HG03108 (cell line): Measurements from ENCODE around the gene DNAJC16.

ENCODE experiments used
- ATAC-seq: cut with Tn5 transposase; IDR thresholded peaks from one replicate; pipeline ENCODE4 v1.9.1; 2021; ENCODE audit warnings: moderate library complexity; ENCODE audit not compliant: unreplicated experiment

Gene DNAJC16

DNA sequence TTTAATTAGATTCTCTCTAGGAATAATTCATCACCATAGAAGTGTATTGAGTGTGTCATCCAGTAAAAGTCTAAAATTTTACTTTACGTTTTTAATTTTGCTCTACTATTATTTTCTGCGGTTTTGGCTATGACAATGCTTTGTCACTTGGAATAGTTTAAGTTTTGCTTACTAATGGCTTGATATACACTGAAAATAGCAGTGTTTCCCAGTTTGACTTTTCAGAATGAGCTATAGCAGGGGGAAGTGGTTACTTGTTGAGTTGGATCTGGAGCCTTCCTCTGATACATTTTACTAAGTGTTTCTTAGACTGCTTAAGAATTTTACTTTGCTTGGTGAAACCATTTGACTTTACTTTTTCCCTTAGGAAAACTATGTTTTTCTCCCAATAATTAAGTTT lies 5.0 kb downstream of the DNAJC16 start:
- no peak for ATAC-seq

DNA sequence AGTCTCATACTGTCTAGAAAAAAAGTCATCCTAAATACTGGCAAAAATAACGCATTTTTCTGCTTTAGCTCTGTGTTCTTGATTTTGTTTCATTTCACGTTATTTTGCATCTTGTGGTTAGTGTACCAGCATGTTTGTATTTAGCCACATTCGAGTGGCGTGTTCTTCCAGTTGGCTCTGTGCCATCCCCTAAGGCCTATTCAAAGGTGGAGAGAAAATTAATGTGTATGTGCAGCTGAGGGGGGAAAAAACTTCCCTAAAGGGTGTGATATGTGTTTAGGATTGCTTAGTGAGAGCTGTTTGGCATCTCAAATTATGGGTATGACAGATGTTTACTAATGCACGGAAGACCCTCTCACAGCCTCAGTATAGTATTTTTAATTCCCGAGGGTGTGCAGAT lies 12.1 kb downstream of the DNAJC16 start:
- no peak for ATAC-seq

DNA sequence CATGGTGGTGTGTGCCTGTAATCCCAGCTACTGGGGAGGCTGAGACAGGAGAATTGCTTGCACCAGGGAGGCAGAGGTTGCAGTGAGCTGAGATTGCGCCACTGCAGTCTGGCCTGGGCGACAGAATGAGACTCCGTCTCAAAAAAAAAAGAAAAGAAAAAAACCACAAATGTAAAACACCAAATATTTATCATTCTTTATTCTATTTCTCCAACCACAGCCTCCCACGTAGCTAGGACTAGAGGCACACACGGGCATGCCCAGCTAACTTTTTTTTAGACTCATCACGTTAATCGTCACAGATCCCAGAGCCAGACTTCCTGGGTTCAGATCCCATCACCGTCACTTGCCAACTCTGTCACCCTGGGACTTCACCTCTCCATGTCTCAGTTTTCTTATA lies 13.5 kb downstream of the DNAJC16 start:
- no peak for ATAC-seq

DNA sequence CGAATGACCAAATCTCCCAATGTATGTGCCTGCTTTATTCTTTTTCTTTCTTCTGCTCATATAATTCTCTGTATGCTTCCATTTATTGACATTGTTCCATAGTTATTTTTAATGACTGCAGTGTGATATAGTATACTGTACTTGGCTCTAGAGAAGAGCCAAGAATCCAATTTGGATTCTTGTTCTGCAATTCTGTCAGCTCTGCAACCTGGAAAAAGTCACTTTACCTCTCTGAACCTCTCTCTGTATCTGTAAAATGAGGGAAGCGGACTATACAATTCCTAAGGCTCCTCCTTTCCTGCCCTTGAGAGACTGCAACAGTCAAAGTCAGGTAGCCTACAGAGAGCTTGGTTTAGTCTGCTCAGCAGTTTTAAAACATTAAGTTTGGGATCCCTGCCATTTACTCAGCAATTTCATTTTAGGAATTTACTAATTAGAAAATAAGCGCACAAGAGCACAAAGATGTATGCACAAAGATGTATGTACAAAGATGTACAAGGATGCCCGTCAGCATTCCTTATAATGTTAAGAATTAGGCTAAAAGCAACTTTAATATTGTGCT lies 14.7 kb downstream of the DNAJC16 start:
- no peak for ATAC-seq

DNA sequence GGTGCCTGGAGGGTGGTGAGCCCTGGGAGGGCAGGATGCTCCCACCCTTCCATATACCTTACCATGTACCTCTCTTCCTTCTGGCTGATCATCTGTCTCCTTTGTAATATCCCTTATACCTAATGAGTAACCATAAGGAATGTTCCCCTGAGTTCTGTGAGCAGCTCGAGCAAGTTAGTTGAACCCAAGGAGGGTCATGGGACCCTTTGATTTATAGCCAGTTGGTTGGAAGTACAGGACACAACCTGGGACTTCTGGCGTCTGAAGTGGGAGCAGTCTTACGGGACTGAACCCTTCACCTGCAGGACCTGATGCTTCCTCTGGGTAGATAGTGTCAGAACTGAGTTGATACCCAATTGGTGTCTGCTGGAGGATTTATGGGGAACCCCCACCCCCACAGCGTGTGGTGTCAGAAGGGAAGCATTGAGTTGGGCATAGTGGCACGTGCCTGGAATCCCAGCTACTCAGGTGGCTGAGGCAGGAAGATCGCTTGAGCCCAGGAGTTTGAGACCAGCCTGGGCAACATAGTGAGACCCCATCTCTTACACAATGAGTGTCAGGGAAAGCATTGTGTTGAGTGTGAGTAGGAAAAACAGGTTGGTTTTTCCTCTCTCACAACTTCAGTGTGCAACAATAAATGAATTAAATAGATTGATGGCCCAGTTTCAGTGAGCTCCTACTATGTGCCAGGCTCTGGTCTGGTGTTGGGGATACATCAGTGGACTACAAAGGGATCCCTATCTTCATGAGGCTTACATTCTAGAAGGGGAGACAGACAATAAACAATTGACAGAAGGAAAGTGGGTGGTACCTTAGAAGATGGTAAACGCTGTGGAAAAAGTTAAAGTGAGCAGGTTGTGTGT lies 16.0 kb downstream of the DNAJC16 start:
- no peak for ATAC-seq

DNA sequence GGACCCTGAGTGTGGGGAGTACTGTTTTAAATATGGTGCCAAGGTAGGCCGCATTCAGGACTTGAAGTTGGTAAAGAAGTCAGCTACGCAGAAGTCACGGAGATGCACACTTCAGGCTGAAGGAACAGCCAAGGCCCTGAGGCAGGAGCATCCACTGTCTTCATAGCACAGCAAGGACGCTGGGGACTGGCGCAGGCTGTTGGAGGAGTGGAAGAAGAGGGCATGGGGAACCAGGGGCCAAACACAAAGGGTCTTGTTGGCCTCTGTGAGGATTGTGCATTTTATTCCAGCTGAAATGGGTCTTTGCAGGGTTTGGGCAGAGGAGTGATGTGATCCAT lies 16.6 kb downstream of the DNAJC16 start:
- ATAC-seq = no peak

DNA sequence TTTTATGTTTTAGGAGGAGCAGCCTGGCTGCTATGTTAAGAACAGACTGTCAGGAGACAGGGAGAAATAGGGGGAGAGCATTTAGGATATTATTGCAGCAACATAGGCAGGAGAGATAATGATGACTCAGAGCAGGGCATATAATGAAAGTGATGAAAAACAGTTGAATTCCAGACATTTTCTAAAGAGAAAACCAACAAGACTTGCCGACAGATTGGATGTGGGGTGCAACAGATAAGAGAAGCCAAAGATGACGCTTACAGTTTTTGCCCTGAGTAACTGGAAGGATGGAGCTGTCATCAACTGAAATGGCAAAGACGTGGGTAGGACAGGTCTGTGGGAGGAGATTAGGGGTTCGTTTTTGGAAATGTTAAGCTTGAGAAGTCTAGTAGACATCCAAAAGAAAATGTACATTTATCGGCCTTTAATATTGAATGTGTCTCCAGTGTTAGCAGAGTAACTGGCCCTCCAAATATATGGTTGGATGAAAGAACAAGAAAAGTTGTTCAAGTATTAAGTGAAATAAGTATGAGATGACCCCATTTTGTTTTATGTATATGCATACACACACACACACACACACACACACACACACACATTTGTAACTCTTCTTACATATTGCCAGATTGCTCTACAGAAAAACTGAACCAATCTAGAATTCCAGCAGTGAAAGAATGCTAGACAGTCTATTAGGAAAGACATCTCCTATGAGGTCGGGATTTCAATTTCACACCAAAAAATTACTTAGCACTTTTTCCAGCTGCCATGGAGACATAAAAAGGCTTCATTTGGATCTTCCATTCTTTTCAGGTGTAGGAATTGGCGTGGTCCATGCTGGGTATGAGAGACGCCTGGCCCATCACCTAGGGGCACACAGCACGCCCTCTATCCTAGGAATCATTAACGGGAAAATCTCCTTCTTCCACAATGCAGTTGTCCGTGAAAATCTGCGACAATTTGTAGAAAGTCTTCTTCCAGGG lies 17.2 kb downstream of the DNAJC16 start:
- ATAC-seq = no peak

DNA sequence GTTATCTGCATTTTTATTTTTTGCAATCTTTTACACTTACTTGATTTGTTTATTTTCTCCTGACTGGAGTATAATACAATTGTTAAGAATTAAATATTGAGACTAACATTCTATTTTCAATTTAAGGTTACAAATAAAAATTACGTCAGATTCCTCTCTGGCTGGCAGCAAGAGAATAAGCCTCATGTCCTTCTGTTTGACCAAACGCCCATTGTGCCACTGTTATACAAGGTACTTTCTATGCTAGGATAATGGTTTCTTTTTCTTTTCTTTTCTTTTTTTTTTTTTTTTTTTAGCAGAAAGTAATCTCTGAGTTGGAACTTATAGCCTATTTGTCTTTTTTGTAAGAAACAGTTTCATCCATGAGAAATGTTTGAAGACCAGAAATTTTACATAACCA lies 20.0 kb downstream of the DNAJC16 start:
- ATAC-seq = no peak

DNA sequence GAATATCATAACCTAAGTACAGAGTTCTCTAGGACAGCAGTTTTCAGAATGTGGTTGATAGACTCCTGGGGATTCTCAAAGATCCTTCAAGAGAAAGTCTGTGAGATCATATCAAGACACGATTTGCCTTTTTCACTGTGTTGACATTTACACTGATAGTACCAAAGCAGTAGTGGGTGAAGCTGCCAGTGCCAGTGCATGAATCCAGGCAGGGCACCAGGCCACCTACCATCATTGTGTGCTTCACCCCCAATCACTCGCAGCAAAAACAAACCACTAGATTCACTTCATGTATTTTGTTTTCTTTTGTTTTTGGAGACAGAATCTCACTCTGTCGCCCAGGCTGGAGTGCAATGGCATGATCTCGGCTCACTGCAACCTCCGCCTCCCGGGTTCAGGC lies 23.9 kb downstream of the DNAJC16 start:
- ATAC-seq = no peak

DNA sequence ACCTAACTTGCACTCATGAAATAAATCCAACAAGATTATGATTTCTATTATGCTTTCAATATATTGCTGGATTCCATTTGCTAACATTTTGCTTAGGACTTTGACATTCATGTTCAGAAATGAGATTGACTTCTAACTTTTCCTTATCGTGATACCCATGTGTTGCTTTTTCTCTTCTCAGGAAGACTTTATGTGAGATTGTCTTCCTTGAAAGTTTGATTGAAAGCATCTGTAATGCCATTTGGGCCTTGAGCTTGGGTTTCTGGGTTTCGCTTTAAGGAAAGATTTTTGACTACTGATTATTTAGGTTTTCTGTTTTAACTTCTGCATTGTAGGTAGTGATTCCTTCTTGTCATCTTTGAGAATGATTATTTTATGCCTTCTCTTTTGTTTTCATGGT lies 30.4 kb downstream of the DNAJC16 start:
- ATAC-seq = no peak

DNA sequence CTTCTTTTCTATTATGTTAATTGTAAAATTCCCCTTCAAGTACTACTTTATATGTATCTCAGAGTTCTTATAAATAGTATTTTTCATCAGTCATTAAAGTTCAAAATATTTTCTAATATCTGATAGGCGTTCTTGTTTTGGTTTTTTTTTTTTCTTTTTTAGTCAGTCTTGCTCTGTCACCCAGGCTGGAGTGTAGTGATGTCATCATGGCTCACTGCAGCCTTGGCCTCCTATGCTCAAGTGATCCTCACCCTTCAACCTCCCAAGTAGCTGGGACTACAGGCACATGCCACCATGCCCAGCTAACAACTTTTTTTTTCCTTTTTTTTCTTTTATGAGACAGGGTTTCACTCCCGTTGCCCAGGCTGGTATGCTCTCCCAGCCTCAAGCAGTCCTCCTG lies 30.9 kb downstream of the DNAJC16 start:
- no peak for ATAC-seq

DNA sequence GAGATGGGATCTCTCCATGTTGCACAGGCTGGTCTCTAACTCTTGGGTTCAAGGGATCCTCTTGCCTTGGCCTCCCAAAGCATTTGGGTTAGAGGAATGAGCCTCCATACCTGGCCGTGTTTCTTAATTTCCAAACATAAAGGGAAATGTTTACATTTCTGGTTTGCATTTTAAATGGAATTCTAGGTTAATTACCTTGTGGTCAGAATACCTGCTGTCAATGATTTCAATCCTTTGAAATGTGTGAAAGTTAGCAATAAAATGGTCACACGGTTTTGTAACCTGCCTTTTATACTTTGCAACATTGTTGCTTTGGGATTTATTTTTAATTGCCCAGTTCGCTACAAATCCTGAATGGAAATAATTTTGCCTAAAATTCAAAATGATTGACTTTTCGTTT lies 31.9 kb downstream of the DNAJC16 start:
- no peak for ATAC-seq

DNA sequence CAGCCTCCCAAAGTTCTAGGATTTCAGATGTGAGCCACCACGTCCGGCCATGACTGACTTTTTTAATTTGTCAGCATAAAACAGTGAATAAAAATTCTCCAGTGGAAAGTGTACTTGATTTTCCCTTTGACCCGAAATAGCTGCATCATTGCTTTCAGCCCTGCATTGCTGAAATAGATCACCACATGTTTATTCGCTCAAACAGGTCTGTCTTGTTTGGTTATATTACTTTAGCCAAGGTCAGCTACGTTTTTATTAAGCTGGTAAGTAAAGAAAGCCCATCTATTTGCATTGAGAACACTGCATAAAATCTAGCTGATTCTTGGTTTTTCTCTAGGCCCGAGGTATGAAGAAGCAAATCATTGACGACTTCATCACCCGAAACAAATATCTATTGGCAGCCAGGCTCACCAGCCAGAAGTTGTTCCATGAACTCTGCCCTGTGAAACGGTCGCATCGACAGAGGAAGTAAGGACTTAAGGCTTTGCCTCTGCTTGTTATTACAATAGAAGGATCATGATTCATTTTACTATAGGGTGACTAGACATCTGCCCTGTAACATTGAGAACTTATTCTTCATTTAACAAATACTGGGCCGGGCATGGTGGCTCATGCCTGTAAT lies 32.7 kb downstream of the DNAJC16 start:
- ATAC-seq = no peak

DNA sequence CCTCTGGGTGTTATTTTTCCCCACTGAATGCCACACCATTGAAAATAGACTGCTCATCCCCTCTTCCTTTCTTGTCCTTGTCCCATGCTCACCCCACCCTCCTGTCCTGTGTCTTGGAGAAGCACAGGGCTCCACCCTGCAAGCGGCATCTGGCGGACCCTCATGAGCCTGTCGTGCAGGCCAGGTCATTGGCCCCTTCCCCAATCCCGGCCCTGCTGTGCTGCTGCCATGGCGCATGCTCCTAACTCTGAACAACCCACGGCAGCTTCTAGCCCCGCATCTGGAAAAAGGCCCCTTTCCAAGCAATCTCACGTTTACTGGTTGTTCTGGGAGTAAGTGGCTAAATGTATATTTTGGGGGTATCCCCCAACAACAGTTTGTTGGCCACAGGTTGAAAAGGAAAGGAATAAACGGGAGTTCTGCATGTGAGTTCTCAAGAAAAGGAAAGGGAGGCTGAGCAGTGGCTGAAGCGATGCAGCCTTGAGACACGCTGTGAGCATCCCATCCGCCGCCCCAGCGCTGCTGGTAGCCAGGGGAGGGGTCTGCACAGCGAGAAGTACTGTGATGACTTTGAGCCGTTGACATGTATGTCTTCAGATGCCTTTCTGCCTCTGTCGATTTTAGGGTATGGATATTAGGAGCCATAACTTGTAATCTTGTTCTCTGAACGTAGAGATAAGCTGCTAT lies 41.9 kb downstream of the DNAJC16 start:
- no peak for ATAC-seq

DNA sequence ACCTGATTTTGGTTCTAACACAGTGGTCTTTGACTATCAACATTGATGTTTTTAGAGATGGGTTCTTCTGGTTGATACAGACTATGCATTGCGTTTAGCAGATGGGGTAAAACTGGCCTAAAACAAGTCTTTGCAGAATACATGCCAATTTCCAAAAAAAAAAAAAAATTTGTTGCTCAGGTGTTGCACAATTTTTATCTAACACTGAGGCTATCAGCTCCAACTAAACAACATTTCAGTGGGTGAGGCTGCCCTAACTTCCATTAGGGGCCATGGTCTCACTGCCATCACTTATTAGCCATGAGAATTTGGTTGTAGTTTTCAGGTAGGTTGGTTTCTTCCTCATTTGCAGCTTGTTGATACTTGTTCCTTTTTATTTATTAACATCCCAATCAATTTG lies 44.2 kb downstream of the DNAJC16 start:
- no peak for ATAC-seq

DNA sequence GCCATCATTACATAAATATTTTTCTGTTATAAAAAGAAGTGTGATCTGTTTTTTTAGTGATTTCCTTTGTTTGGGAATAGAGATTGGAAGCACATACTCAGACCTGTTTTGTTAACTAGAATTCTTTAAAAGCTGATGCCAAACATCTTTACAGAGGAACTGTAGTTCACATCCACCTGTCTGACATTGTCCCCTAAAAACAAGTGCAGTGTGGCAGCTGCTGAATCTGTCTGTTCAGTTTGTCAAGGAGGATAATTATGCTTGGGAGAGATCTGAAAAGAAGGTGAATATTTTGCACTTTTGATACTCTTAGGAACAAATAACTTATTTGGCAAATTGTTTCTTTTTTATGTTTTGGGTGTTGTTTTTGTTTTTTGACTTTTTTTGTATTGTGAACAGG lies 44.6 kb downstream of the DNAJC16 start:
- no peak for ATAC-seq

DNA sequence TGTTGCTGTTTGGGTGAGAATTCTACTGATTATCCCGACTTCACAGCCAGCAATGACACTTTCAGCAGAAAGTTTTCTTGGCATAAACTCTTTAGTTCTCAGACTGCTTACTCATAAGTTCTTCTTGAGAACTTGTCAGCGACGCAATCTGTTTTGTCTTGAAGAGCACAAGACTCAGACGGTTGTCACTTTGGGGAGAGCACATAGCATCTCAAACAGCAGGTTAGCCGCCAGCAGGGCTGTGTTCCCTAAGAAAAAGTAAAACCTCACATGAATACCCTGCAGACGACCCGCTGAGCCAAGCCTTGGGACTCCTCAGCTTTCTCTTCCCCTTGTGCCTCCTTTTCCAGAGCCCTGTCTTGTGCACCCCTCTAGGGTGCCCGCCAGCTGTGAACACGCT lies 46.8 kb downstream of the DNAJC16 start:
- ATAC-seq = no peak

DNA sequence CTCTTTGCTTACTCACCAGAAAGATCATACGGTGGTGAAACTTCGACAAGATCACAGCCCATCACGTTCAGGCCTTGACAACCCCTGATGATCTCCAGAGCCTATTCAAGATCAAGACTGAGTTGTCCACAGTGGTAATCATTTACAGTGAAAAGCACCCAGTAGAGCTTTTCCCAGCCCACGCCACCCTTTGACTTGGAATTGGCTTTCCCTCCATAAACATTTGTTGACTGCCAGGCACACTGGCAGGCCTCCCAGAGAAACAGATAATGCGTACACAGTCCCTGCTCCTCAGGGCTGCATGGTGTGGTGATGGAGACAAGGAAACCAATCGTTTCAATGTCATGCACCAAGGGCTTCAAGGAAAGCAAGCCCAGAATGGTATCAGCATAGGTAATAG lies 48.1 kb downstream of the DNAJC16 start:
- no peak for ATAC-seq

DNA sequence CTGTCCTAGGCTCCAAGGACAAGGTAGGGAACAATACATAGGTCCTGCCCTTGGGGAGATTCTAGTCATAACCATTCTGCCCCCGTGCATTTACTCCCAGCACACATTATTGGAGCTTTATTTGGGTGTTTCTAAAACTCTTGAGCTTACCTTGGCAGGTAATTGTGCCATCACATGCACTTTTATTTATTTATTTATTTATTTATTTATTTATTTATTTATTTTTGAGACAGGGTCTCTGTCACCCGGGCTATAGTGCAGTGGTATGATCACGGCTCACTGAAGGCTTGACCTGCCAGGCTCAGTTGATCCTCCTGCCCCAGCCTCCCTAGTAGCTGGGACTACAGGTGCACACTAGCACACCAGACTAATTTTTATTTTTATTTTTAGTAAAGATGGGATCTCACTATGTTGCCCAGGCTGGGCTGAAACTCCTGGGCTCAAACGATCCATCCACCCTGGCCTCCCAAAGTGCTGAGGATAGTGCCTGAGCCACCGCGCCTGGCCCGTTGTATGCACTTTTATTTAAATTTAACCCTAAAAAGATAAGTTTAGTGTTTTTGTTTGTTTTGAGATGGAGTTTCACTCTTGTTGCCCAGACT lies 49.0 kb downstream of the DNAJC16 start:
- no peak for ATAC-seq

DNA sequence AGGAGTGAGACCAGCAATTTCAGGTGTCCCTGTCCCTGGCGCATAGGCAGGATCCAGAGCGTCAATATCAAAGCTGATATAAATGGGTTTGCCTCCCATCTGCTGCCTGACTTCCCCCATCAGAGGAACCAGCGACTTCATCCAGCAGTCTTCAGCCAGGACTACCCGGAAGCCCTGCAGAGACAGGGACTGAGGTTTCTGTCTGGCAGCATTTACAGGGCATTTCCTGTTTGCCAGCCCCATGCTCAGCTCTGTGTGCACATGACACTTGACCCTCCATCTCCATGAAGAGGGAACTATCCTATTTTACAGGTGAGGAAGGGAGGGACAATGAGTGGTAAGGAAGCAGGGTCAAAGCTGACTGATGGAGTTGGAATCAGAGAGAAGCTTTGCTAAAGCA lies 51.0 kb downstream of the DNAJC16 start:
- no peak for ATAC-seq
